ENCODE data around the gene IL15RA.

Gene IL15RA, protein sequence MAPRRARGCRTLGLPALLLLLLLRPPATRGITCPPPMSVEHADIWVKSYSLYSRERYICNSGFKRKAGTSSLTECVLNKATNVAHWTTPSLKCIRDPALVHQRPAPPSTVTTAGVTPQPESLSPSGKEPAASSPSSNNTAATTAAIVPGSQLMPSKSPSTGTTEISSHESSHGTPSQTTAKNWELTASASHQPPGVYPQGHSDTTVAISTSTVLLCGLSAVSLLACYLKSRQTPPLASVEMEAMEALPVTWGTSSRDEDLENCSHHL

DNA sequence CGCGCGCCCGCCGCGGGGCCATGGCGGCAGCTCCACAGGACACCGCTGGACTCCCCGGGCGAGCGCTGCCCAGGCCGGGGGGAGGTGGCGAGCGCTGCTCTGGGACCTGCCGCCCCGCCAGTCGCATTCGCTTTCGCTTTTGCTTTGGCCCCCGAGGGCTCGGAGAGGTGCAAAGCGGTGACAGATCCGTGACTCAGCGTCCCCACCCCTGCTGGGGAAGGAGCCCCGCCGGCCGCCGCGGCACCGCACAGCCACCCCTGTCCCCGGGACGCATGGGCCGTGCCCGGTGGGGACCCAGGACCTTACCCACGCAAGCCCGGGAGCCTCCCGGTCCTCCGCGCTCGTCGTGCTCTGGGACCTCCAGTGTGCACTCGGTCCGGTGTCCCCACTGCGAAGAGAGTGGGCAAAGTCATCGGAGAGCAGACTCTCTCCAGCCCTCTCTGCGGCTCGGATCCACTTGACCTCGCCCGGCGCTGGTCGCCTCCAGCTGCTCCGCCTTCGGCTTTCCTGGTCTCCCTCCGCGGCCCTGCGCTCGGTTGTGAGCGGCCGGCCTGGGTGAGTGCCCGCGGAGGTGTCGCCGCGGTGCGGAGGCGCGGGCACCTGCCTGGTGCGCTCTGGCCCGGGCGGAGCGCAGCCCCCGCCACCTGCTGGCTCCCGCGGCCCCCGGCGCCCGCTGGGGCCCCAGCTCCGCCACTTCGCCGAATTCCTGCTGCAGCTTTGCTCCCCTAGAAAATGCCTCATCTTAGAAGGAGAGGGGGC, at the start of gene IL15RA:
IL15RA (minus strand) TSS at position 73 of the 759 bp plus-strand sequence; CDS start at position 22, 51 bp downstream.
- DNase-seq = peak; percentile 46

DNA sequence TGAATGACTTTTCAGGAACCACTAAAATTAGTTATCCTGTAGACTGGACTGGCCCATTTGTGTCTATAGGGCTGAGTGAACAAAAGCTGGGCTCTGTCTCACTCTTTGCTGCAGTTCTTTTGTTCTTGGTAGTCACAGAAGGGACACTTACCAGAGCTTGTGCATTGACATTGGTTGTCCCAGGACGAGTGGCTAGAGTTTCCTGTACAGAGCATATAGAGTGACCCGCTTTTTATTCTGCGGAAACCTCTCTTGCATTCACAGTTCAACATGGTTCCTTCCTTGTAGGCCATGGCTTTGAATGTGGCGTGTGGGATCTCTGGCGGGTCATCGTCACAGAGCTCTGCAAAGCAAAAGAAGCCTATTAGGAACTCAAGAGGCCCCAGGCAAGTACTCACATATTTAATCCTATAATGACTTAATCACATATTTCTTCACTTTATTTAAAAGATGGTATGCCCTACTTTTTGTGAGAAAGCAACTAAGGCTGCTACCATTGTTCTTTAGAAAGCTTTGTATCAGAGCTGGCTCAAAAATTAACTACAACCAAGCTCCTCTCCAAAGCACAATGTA, 48.4 kb upstream of the IL15RA start:
- DNase-seq = no peak

DNA sequence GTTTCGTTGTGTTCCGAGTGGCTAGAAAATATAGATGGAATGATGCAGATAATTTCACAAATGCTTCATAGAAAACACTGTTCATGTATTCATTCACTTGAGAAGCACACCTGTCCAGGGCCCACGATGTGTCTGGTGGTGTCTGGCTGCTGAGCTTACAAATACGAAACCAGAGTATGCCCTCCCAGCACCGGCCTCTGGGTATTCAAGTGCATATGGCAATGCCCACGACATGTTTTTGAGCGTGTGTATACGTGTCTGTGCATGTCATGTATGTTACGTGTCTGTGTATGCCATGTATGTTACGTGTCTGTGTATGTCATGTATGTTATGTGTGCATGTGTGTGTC, 47.0 kb upstream of the IL15RA start:
- DNase-seq = no peak

DNA sequence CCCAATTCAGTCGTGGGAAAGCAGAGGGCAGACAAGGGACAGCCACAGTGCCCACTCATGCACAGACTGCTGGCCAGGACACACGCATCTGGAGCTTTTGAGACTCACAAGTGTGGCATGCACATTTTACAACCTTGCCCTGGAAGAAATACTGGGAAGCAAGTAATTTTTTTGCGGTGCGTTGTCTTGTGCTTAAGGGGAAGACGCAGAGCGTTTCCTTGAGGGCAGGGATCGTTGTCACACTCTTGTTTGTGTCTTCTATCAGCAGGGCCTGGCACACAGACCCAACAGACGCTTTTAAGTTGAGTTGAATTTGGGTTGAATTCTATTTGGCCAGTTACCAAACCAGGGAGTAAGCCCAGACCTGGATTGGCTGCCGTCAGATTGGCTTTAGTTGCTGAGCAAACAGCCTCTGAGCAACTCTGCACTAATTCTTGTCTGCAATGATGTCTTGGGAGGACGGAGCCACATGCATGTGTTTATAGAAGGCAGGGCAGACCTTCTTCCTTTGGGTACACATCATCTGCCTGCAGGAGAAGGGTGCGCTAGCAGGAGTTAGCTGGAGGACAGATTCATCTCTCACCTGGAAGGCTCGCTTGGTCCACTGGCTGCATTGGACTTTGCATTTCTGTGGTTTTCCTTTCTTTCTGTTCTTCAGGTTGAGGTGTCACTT, 46.5 kb upstream of the IL15RA start:
- DNase-seq = no peak

DNA sequence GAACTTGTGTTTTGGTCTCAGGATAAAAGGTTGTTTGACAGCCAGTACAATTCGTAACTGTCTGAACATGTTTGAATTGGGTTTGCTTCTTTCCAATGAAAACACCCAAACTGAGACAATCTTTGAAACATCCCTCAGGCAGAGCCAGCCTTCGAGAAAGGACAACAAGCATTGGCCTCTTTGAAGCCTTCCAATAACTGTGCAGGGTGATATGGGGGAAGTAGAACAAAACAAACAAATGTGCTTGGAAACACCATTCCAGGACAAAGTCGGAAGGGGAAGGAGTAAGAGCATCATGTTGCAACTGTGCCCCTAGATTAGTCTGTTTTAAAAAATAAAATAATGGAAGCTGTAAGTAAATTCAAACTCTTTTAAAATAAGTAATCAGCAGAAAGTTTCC, 45.3 kb upstream of the IL15RA start:
- no peak for DNase-seq

DNA sequence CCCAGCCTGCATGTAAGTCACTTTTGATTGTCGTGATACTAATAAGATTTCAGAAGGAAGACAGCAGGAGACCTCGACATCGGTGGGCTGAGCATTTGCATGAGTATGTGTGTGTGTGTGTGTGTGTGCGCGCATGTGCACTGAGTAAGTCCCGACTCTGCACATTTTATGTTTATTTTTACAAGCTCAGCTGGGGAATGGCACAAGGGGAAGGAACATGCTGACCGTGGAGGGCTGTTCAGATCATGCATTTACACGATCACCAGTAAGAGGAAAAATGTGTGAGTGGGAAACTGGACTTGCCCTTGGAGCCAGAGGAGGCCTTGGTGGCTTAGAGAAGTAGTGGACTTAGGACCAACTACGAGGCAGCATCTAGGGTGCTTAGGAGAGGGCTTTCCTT, 43.5 kb upstream of the IL15RA start:
- DNase-seq = no peak

DNA sequence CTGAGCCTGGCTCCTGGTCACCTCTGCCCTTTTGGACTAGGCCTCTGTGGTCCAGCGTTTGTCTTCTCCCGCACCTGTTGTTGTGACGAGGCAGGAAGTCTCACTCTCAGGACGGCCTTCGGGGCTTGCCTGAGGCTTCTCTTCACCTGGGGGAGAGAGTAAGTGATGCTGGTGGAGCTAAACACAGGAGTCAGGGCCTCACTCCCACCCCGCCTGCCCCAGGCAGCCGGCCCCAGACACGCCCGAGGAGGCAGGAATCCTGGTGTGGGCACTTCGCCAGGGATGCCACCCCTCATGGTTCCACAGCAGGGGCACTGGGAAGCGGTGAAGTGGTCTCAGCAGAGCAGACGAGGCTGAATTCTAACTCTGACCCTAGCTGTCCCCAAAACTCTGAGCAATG, 42.5 kb upstream of the IL15RA start:
- DNase-seq = no peak

DNA sequence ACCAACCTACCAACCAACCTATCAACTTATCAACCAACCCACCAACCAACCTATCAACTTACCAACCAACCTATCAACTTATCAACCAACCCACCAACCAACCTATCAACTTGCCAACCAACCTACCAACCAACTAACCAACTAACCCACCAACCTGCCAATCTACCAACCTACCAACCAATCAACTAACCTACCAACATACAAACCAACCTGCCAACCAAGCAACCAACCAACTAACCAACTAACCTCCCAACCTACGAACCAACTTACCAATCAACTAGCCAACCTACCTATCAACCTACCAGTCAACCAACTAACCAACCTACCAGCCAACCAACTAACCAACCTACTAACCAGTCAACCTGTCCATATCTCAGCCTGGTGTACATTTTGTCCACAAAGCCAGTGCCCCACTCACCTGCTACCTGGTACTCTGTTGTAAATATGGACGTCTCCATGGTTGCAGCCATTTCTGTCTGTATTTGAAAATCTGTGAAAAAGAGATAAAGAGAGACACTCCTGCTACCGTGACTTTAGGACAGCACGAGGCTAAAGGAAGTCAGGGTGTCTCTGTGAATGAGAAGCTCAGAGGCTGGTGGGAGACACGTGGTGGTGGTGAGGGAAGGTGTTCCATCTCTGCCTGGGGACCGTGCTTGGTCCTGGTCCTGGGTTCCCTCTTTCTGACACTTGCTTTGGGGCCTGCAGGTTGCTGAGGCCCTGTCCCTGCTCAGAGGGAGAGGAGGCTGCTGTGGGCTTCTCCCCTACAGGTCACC, 41.9 kb upstream of the IL15RA start:
- DNase-seq = no peak

DNA sequence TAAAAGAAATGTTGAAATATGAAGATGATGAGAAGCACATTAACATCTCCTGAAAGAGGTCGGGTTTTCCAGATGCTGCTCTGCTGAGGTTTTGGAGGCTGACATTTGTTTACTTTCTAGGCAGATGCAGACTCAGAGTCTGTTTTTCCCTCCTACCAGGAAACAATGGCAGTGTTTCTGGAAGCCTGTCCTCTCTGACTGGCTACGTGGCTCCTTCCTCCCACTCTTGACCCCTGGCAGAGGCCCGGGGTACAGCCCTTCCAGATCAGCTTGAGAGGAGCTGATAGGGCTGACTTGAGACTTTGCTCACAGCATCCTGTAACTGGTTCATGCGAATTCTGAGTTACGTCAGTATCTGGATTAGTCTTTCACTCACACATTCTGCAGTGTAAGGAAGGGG, 41.1 kb upstream of the IL15RA start:
- DNase-seq = no peak

DNA sequence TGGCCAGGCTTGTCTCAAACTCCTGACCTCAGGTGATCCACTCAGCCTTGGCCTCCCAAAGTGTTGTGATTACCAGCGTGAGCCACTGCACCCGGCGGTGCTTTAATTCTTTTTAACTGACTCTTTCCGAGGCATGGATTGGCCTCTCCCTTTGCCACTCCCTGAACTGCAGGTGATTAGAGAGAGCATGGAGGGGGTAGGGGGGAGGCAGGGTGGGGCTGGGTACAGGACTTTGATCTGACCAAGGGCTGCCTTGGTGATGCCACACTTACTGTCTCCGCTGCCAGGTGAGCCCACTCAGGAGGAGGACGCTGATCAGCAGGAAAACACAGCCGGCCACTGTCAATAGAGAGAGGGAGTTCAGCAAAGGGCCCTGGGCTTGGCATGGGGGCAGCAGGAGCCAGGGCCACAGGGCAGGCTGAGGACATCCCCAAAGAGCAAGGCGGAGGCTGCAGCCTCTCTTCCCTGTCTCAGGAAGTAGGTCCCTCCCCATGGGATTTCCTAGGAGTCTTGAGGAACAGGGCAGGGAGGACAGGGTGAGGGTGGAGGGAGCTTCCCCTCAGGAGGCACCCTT, 40.5 kb upstream of the IL15RA start:
- DNase-seq = no peak

DNA sequence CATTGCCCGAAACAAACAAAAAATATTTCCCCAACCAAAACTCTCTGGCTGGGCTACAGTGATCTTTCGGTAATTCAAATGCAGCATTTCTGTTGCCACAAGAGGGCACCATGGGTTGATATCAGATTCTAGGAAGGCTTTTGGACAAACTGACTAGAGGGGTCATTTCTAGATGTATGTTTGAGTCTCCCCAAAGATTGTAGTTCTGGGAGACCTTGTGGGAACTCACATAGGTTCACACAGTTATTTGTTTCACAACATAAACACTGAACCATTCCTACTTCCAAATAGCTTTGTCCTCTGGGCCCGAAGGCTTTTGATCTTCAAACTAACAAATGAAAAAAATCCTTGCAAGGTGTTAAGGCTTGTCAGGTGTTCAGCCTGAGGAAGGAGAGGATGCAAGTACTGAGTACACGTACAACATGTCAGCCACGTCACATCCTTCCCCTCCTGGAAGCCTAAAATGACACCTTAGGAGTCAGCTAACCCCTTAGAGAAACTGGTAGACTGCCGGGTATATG, 37.0 kb upstream of the IL15RA start:
- DNase-seq = peak; percentile 41

DNA sequence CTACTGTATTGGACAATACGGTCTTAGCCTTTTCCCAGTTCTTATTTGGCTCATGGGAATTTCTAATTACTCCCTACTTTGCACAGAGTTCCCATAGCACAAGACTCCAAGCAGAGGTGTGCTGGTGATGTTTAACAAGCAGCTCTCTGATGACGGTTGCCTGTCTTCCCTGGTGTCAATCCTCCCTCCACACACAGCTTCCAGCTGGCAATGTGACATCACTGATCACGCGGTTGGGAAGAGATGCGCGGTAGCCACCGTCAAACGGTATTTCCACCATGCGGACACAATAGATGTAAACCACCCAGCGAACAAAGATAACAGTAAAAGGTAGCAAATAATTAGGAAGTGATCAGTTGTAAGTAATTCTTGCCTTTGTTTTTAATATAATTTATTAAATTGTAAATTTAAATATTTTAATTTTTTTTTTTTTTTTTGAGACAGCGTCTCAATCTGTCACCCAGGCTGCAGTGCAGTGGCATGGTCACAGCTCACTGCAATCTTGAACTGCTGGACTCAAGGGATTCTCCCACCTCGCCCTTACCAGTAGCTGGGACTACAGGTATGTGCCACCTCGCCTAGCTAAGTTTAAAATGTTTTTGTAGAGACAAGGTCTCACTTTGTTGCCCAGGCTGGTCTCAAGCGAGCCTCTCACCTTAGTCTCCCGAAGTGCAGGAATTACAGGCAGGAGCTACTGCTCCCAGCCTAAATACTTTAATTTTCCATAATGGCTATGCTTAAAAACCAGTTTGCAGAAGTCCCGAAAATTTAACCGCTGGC, 36.3 kb upstream of the IL15RA start:
- DNase-seq = no peak

DNA sequence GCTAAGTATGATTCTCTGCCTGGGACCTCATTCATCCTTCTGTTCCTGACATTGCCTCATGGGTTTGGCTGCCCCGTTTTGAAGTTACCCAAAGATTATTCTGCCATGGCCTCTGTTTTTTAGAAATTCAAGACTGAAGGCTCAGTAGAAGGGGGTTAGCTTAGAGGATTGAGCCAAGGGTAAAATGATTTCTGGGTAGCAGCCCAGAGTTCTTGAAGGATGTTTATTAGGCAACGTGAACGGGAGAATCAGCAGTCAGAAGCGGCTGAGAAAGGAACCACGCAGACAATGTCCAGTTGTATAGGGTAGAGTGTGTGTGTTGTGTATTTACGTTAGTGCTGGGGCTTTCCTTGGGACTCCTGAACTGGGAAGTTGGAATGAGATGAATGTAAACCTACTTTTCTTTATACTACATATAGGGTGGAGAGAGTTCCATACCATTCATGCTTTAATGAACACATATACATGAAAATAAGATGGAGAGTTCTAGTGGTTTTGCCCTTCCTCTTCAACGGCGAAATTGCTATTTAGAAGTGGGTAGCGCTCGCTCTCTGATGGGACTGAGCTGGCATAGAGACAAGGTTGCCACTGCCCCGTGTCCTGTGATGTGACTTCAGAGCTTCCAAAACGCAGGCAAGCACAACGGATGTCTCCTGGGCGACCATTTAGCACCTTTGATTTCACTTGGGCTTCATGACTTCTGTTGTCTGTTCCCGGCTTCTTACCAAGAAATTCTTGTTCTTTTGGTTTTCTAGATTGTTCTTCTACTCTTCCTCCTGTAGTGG, 35.0 kb upstream of the IL15RA start:
- DNase-seq = no peak

DNA sequence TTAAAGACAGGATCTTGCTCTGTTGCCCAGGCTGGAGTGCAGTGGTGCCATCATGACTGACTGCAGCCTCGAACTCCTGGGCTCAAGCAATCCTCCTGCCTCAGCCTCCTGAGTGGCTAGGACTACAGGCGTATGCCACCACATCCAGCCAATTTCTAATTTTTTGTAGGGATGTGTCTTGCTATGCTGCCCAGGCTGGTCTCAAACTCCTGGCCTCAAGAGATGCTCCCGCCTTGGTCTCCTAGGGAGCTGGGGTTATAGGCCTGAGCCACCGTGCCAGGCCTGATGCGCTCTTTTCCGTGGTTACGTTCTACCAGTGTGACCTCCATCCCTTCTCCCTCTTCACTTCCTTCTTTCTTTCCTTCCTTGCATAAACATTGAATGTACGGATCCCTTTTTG, 34.2 kb upstream of the IL15RA start:
- no peak for DNase-seq

DNA sequence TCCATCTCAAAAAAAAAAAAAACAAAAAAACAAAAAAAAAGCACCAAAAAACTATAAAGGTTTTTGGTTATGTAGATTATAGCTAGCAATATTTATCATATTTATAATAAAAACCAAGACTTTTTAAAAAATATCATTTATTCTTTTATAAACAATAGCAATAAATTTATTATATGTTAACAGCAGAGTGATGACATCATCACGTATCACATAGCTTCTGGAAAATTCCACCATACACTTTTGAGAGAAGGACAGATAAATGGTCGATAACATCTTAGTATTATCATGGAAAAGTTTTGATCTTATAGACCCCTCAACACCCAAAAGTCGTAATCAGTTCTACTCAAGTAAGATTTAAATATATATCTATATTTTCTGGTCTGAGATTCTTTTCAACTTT, 33.2 kb upstream of the IL15RA start:
- no peak for DNase-seq

DNA sequence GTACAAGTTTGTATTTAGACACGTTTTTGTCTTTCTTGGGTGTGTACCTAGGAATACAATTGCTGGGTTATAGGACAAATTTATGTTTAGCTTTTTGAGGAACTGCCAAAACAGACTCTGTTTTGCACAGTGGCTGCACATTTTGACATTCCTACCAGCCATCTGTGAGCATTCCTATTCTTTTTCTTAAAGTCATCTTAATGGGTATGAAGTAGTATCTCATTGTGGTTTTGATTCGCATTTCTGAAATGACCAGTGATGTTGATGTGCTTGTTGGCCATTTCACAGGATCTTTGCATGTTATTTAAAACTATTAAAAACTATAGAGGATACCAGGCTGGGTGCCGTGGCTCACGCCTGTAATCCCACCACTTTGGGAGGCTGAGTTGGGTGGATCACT, 32.6 kb upstream of the IL15RA start:
- no peak for DNase-seq

DNA sequence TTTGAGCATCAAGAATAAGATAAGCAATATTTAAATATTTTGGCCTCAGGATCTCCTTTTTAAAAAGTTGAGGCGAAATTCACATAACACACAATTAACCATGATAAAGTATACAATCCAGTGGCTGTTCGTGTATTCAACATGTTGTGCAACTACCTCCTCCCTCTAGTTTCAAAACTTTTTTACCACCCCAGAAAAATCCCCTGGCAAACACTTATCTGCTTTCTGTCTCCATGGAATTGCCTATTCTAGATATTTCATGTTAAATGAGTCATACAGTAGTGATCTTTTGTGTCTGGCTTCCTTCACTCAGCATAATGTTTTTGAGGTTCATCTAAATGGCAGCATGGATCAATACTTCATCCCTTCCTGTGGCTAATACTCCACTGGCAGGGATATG, 31.8 kb upstream of the IL15RA start:
- DNase-seq = no peak

DNA sequence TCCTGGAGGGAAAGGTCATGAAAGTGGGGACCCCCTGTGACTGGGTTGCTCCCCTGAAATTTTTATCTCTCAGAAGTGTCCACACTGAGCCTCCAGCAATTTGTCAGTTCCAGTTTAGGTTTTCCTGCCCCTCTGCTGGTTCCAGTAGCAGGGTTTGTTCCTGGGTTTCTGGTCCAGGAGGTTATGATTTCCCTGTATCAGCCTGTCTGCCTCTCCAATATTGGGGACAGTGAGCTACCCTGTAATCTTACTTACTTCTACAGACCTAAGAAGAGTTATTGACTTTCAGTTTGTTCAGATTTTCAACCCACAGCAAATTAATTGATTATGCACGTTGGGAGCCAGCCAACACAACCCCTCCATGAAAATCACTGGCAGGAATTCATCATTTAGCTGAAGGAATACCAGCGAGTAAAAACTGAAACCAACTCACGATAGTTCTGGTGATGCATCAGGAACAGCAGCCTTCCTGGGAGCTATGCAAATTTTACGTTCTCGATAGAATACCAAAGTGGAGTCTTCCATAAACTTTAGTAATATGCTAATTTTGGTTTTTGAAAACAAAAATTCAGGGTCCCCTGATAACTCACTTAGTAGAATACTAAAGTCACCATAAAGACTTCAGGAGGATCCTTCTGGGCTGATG, 31.3 kb upstream of the IL15RA start:
- DNase-seq = no peak

DNA sequence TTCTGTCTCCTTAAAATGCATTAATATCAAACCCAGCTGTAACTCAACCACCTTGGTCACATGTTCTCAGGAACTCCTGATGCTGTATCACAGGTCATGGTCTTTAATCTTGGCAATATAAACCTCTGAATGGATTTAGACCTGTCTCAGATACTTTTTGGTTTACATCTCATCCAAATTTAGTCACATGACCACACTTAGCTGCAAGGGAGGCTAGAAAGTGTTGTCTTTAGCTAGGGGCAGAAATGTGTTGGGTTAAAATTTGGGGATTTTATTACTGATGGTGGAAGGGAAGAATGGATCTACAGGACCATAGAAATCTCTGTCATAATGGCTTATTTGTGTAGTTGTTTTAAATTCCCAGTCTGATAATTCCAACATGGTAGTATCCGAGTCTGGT, 29.6 kb upstream of the IL15RA start:
- no peak for DNase-seq

DNA sequence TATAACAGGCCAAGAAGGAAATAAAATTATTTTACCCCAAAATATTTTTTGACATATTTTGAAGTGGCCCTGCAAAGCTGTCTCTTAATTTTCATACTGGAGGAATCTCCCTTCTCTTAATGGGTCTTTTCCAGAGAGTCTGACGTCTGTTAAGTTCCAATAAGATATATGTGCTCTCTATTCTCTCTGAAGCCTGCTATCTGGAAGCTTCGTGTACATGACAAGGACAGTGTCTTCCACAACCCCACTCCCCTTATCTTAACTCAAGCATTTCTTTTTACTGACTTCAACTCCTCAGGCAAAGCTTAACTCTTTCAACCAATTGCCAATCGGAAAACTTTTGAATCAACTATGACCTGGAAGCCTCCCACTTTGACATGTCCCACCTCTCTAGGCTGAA, 29.2 kb upstream of the IL15RA start:
- DNase-seq = no peak

Data from HCEC 1CT (cell line).